Measurements from ENCODE around the gene HLA-DQB2. TPM values are rescaled to one million over a fixed set of nuclear protein-coding genes. Genes with fewer than 3 reads are reported as not detected.

HLA-DQB2 gene
- total RNA-seq, 1 donor from 2014 or later: 0.30 TPM

DNA sequence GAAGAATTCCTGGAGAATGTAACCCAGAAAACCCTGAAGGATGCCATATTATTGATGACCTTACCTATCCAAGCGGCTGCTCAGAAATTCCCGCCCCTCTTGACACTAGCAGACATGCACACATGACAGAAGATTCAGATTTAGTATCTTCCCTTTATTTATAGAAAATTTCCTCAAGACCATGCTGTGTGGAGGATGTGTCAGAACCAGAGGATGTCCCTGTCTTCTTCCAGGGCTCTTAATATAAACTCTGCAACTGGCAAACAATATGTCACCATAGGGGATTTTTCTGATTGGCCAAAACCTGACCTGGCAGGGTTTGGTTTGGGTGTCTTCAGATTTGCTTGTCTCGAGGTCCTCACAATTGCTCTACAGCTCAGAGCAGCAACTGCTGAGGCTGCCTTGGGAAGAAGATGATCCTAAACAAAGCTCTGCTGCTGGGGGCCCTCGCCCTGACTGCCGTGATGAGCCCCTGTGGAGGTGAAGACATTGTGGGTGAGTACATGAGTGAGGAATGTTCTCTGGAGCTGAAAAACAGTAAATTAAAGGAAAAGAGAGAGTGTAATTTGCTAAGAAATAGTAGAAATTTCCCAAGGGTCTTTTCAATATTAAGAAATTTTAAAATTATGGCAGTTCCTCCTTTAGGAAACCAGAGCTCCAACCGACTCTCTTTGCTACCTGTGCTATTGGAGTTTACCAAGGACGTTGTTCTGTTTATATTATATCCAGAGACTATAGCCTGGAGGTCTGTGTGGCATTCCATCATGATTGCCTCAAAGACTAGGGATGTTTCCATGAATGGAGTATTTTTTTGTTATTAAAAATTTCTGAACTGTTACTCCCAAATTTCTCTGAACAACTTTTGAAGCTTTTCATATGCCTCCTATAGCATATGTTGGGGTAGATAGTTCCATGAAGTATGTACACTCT, 22.0 kb downstream of the HLA-DQB2 start, which contains the start of gene HLA-DQA2:
Gene HLA-DQA2, plus strand, starts transcription at position 361 of the 930 bp plus-strand sequence. Its CDS starts 53 bp downstream, at position 414.
- H3K27ac Mint-ChIP-seq: no peak within 1 kb of the TSS
- no peak within 1 kb of the TSS for H3K4me3 Mint-ChIP-seq (ENCODE audit: low read depth)
- no peaks in the 10 kb centered on the region for H3K36me3 Mint-ChIP-seq (ENCODE audit: low read depth)
- intact Hi-C loops (cut with micrococcal nuclease): no loop called here
- peaks cover 8% of the 10 kb centered on the region for H3K4me1 Mint-ChIP-seq (ENCODE audit: low read depth)
- DNase-seq (ENCODE audit: low spot score): no peak
- H3K27me3 Mint-ChIP-seq (ENCODE audit: low read depth): peaks cover 42% of the 10 kb centered on the region
- no peaks in the 10 kb centered on the region for H3K9me3 Mint-ChIP-seq

DNA sequence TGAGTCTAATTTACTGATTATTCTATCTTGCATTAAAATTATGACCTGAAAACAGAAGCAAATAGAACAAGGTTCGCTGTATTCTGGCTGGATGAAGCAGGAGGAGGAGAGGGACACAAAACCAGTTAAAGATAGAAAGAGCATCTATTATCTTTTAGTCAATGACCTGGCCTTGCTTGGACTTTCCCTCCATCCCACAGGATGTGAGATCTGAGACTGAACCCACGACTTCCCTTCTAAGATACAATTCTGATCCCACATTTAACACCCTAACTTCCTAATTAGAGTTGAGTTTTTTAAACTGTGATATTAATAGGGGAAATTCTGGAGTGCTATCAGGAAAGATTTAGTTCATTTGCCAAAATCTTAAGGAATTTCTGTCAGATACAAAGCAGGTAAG, 25.2 kb downstream of the HLA-DQB2 start:
- Mint-ChIP-seq H3K4me3 (ENCODE audit: low read depth) (no peak overlapping the region), H3K27ac (no peak overlapping the region), H3K36me3 (ENCODE audit: low read depth) (no peaks in the 10 kb centered on the region), H3K4me1 (ENCODE audit: low read depth) (peaks cover 8% of the 10 kb centered on the region), H3K27me3 (ENCODE audit: low read depth) (peaks cover 37% of the 10 kb centered on the region), H3K9me3 (no peaks in the 10 kb centered on the region)
- intact Hi-C loops (cut with micrococcal nuclease): no loop called here
- no peak for DNase-seq (ENCODE audit: low spot score)

DNA sequence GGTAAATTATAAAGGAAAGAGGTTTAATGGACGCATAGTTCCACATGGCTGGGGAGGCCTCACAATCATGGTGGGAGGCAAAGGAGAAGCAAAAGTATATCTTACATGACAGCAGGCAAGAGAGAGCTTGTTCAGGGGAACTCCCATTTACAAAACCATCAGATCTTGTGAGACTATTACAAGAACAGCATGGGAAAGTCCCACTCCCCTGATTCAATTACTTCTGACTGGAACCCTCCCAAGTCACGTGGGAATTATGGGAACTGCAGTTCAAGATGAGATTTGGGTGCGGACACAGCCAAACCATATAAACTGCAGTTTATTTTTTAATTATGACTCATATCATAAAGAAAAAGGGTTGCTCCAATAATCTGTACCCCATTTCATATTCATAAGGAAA, 44.5 kb downstream of the HLA-DQB2 start:
- H3K36me3 Mint-ChIP-seq (ENCODE audit: low read depth): no peaks in the 10 kb centered on the region
- no peak for DNase-seq (ENCODE audit: low spot score)
- intact Hi-C loops (cut with micrococcal nuclease): no loop called here
- peaks cover 49% of the 10 kb centered on the region for H3K27me3 Mint-ChIP-seq (ENCODE audit: low read depth)
- H3K4me1 Mint-ChIP-seq (ENCODE audit: low read depth): peaks cover 2% of the 10 kb centered on the region
- H3K9me3 Mint-ChIP-seq: no peaks in the 10 kb centered on the region
- H3K27ac Mint-ChIP-seq: no peak overlapping the region
- no peak overlapping the region for H3K4me3 Mint-ChIP-seq (ENCODE audit: low read depth)

DNA sequence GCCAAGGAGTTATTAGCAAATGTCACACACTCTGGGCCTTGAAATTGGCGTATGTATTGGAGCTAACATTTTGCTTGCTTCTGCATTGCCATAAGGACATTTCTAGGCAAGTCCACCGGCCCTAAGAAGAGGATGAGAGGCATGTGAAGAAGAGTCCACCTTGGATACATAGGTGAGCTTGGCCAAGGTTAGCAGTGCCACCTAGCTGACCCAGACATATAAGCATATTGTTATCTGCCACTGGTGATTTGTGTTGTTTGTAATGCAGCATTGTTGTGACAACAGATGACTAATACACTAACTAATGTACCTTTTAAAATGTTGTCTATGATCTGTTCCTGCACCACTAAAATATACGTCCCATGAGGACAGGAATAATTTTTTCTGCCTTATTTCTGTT, 46.9 kb downstream of the HLA-DQB2 start:
- Mint-ChIP-seq H3K27me3 (ENCODE audit: low read depth) (peaks cover 44% of the 10 kb centered on the region), H3K4me3 (ENCODE audit: low read depth) (no peak overlapping the region), H3K36me3 (ENCODE audit: low read depth) (no peaks in the 10 kb centered on the region), H3K4me1 (ENCODE audit: low read depth) (peaks cover 2% of the 10 kb centered on the region), H3K27ac (no peak overlapping the region), H3K9me3 (no peaks in the 10 kb centered on the region)
- DNase-seq (ENCODE audit: low spot score): no peak
- intact Hi-C loops (cut with micrococcal nuclease): no loop called here

DNA sequence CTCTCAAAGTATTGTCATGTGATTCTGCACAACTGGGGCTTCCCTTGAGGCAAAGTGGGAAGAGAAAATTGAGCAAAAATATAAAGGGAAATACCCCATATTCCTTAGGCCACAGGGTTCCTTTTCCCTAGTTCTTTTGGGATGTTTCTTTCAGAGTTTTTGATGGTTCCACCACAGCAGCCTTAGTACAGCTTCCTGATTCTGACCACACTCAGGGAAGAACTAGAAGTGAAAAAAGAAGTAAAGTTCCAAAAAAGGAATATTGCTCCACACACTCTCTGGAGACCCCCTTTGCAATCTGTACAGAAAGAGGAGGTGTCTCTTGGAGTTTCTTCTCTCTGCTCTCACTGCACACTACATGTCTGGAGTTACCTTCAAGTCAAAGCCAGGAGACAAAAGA, 50.1 kb downstream of the HLA-DQB2 start:
- H3K27me3 Mint-ChIP-seq (ENCODE audit: low read depth): peaks cover 34% of the 10 kb centered on the region
- no peak overlapping the region for H3K4me3 Mint-ChIP-seq (ENCODE audit: low read depth)
- intact Hi-C loops (cut with micrococcal nuclease): no loop called here
- DNase-seq (ENCODE audit: low spot score): no peak
- H3K27ac Mint-ChIP-seq: no peak overlapping the region
- no peaks in the 10 kb centered on the region for H3K9me3 Mint-ChIP-seq
- no peaks in the 10 kb centered on the region for H3K4me1 Mint-ChIP-seq (ENCODE audit: low read depth)
- H3K36me3 Mint-ChIP-seq (ENCODE audit: low read depth): no peaks in the 10 kb centered on the region

DNA sequence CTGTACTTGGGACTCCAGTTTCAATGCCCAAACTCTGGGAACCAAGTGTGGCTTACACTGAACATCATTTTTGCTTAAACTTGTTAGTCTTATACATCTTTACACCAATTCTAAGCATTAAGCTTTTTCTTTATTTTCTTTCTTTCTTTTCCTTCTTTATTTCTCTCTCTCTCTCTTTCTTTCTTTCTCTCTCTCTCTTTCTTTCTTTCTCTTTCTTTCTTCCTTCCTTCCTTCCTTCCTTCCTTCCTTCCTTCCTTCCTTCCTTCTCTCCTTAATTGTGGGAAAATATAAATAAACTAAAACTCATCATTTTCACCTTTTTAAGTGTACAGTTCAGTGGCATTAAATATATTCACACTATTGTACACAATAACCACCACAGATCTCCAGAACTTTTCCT, 53.7 kb downstream of the HLA-DQB2 start:
- no peaks in the 10 kb centered on the region for H3K4me1 Mint-ChIP-seq (ENCODE audit: low read depth)
- H3K27ac Mint-ChIP-seq: no peak overlapping the region
- DNase-seq (ENCODE audit: low spot score): no peak
- peaks cover 31% of the 10 kb centered on the region for H3K27me3 Mint-ChIP-seq (ENCODE audit: low read depth)
- H3K4me3 Mint-ChIP-seq (ENCODE audit: low read depth): no peak overlapping the region
- intact Hi-C loops (cut with micrococcal nuclease): no loop called here
- no peaks in the 10 kb centered on the region for H3K36me3 Mint-ChIP-seq (ENCODE audit: low read depth)
- no peaks in the 10 kb centered on the region for H3K9me3 Mint-ChIP-seq

Other genes starting within 250 kb of the HLA-DQB2 start
- 10.6 and 12.6 TPM in 2 replicates for gene HLA-DRB5, start 233.2 kb downstream of the HLA-DQB2 start, total RNA-seq
- gene HLA-DRB1, start 173.7 kb downstream of the HLA-DQB2 start, total RNA-seq: 22.9 and 27.2 TPM in 2 replicates
- 5.0 and 6.3 TPM in 2 replicates for gene HLA-DQA1, start 126.1 kb downstream of the HLA-DQB2 start, total RNA-seq
- gene HLA-DQB1, start 96.9 kb downstream of the HLA-DQB2 start, total RNA-seq: 1.6 and 2.7 TPM in 2 replicates
- gene HLA-DQA2, start 22.1 kb downstream of the HLA-DQB2 start, total RNA-seq: 1.0 and 1.7 TPM in 2 replicates
- gene HLA-DOB, start 53.5 kb upstream of the HLA-DQB2 start, total RNA-seq: 3.1 and 3.6 TPM in 2 replicates
- gene TAP2, start 75.2 kb upstream of the HLA-DQB2 start, total RNA-seq: 142 and 162 TPM in 2 replicates
- 352 and 368 TPM in 2 replicates for gene PSMB8, start 80.5 kb upstream of the HLA-DQB2 start, total RNA-seq
- gene TAP1, start 90.2 kb upstream of the HLA-DQB2 start, total RNA-seq: 276 and 278 TPM in 2 replicates
- 262 and 265 TPM in 2 replicates for gene PSMB9, start 90.7 kb upstream of the HLA-DQB2 start, total RNA-seq
- gene HLA-DMB, start 177.5 kb upstream of the HLA-DQB2 start, total RNA-seq: 1.3 and 1.4 TPM in 2 replicates
- 15.9 and 19.0 TPM in 2 replicates for gene HLA-DMA, start 189.6 kb upstream of the HLA-DQB2 start, total RNA-seq
- gene BRD2, start 205.1 kb upstream of the HLA-DQB2 start, total RNA-seq: 295 and 306 TPM in 2 replicates
- gene HLA-DOA, start 246.1 kb upstream of the HLA-DQB2 start, total RNA-seq: 0.28 and 0.37 TPM in 2 replicates

Measured in activated T-helper 2 cell treated with anti-CD3 and anti-CD28 coated beads, Interferon-gamma antibody, Interleukin-2, Interleukin-4, amounts not matched to agents 10 μg/mL and 5 μg/mL and 100 μg/mL, durations not matched to agents 14 hours and 24 hours and 36 hours (primary cell).